Body of pancreas (tissue), 4 donors: Measurements from ENCODE around the gene HDAC7.

Experiments
- POLR2A ChIP-seq, 3 donors: fragments of 450-650 bp; IDR thresholded peaks; one replicate each; pipeline ENCODE4 v1.6.1; 2016; ENCODE audit warnings: antibody characterized with exemption in 3 of 3, mild to moderate bottlenecking in 2 of 3
- TF ChIP-seq, protein P1 (sequence below), 7 experiments: fragments of 450-650 bp in 4 of 7; fragments of 200-600 bp in 3 of 7; sonication (generic) in 3 of 7; IDR thresholded peaks; one replicate each; pipeline ENCODE4 v1.5.1; 2016 to 2019; ENCODE audit warnings: antibody characterized with exemption in 7 of 7

DNA sequence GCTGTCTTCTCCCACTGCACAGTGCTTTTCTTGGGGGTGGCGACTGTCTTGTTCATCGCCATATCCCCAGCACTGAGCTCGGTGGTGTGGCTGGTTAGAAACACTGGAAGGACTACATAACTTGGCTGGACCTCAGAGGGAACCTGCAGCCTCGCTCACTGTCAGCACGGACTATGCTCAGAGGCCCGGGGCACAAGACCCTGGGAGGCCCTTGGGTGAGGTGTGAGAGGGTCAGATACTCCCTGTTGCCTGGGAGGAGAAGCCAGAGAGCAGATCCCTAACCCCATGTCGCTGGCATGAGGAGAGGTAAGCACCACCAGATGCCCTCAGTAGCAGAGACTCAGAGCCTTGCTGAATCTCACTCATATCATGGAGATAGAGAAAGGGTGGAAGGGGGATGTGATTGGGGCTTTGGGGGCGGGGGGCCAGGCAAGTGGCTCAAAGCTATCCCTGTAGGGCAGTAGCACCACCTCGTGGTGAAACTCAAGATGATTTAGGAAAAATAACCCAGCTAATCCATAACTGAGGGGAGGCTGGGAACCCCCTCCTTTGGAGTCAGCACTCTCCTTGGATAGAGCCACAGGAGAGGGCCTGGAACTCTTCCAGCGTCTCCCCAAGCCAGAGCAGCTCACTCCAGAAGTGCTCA lies 18.7 kb upstream of the HDAC7 start:
- TF ChIP-seq, protein P1, sequence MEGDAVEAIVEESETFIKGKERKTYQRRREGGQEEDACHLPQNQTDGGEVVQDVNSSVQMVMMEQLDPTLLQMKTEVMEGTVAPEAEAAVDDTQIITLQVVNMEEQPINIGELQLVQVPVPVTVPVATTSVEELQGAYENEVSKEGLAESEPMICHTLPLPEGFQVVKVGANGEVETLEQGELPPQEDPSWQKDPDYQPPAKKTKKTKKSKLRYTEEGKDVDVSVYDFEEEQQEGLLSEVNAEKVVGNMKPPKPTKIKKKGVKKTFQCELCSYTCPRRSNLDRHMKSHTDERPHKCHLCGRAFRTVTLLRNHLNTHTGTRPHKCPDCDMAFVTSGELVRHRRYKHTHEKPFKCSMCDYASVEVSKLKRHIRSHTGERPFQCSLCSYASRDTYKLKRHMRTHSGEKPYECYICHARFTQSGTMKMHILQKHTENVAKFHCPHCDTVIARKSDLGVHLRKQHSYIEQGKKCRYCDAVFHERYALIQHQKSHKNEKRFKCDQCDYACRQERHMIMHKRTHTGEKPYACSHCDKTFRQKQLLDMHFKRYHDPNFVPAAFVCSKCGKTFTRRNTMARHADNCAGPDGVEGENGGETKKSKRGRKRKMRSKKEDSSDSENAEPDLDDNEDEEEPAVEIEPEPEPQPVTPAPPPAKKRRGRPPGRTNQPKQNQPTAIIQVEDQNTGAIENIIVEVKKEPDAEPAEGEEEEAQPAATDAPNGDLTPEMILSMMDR (IDR thresholded peaks at IDR 0.05), result peak; percentile 21 to 45 (median 33)
- TF ChIP-seq POLR2A (IDR thresholded peaks at IDR 0.05), result no peak
